Heart left ventricle (tissue), 13 donors: ENCODE measurements around the gene IMMP2L.

ENCODE experiments used
- CTCF ChIP-seq, 12 donors: fragments of 200-600 bp; sonication (generic) in 4 of 12; IDR thresholded peaks; one replicate each; pipeline versions ENCODE4 v1.5.0 to v1.8.0; 2018 to 2022; ENCODE audit warnings: antibody characterized with exemption in 12 of 12, mild to moderate bottlenecking in 5 of 12
- POLR2A ChIP-seq, 2 donors: fragments of 450-650 bp; IDR thresholded peaks; one replicate each; pipeline ENCODE4 v1.6.1; 2017; ENCODE audit warnings: antibody characterized with exemption in 2 of 2, mild to moderate bottlenecking in 2 of 2, moderate library complexity in 2 of 2
- donor health status: ischemic (EF 13 %, LVEDD 7.1; RV severe dilation, severe dysfunction).
- donor health status: DM: no; HTN: yes; CAD: no.
- donor health status: DM: no; HTN: no; CAD: no.
- donor health status: ischemic (EF 25% LVEDD 6.9; RV normal size, moderate dysfunction).
- donor health status: ischemic (EF 25% LVEDD 5.7; RV mildly dilated, moderate dysfunction).
- donor health status: ischemic (EF 35%, LVEDD 5.7; RV mildly dilated, moderate dysfunction).
- donor health status: nonischemic (EF 11% LVEDD 7.7; RV severe dilation, severe dysfunction).
- donor health status: DM: yes; HTN: yes; CAD: no.
- donor health status: PGD.
- donor health status: ischemic (EF 29% LVEDD 5.4; RV normal size, mild dysfunction).
- donor health status: nonischemic (EF 23%, LVEDD 6.1; RV moderate dilation, normal function).

GRCh38 chr7:111031916-111032315 is 530.4 kb downstream of the IMMP2L start:
- TF ChIP-seq CTCF (IDR thresholded peaks at IDR 0.05) (no peak), POLR2A (IDR thresholded peaks at IDR 0.05) (no peak)
